ENCODE results near the gene FLAD1. TPM values are rescaled to one million over a fixed set of nuclear protein-coding genes. Genes with fewer than 3 reads are reported as not detected.

Gene FLAD1
- total and polyA plus RNA-seq, 2 of the 8 experiments (the other 6 are each of a cell fraction or from before 2014, with no cell fraction given), result 104 to 143 TPM

DNA sequence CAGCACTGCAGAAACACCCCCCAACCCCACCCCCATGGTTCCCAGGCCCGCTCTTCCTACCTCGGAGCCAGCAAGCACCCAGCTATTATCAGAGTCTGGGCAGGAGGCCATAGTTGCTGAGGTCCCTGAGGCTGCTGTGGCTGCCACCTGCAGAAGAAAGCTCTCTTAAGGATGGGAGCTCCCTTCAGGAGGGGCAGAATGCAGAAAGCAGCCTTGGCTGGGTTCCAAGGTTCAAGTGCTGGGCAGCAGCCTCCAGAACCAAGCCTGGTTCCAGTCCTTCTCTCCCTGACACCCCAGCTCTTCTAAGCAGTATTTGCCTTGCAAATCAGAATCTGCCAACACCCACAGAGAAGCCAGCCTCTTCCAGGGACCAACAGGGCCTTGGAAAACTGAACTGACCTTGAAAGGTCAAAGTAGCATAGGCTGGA, 29.5 kb upstream of the FLAD1 start (continued):
- TF ChIP-seq, protein P1, sequence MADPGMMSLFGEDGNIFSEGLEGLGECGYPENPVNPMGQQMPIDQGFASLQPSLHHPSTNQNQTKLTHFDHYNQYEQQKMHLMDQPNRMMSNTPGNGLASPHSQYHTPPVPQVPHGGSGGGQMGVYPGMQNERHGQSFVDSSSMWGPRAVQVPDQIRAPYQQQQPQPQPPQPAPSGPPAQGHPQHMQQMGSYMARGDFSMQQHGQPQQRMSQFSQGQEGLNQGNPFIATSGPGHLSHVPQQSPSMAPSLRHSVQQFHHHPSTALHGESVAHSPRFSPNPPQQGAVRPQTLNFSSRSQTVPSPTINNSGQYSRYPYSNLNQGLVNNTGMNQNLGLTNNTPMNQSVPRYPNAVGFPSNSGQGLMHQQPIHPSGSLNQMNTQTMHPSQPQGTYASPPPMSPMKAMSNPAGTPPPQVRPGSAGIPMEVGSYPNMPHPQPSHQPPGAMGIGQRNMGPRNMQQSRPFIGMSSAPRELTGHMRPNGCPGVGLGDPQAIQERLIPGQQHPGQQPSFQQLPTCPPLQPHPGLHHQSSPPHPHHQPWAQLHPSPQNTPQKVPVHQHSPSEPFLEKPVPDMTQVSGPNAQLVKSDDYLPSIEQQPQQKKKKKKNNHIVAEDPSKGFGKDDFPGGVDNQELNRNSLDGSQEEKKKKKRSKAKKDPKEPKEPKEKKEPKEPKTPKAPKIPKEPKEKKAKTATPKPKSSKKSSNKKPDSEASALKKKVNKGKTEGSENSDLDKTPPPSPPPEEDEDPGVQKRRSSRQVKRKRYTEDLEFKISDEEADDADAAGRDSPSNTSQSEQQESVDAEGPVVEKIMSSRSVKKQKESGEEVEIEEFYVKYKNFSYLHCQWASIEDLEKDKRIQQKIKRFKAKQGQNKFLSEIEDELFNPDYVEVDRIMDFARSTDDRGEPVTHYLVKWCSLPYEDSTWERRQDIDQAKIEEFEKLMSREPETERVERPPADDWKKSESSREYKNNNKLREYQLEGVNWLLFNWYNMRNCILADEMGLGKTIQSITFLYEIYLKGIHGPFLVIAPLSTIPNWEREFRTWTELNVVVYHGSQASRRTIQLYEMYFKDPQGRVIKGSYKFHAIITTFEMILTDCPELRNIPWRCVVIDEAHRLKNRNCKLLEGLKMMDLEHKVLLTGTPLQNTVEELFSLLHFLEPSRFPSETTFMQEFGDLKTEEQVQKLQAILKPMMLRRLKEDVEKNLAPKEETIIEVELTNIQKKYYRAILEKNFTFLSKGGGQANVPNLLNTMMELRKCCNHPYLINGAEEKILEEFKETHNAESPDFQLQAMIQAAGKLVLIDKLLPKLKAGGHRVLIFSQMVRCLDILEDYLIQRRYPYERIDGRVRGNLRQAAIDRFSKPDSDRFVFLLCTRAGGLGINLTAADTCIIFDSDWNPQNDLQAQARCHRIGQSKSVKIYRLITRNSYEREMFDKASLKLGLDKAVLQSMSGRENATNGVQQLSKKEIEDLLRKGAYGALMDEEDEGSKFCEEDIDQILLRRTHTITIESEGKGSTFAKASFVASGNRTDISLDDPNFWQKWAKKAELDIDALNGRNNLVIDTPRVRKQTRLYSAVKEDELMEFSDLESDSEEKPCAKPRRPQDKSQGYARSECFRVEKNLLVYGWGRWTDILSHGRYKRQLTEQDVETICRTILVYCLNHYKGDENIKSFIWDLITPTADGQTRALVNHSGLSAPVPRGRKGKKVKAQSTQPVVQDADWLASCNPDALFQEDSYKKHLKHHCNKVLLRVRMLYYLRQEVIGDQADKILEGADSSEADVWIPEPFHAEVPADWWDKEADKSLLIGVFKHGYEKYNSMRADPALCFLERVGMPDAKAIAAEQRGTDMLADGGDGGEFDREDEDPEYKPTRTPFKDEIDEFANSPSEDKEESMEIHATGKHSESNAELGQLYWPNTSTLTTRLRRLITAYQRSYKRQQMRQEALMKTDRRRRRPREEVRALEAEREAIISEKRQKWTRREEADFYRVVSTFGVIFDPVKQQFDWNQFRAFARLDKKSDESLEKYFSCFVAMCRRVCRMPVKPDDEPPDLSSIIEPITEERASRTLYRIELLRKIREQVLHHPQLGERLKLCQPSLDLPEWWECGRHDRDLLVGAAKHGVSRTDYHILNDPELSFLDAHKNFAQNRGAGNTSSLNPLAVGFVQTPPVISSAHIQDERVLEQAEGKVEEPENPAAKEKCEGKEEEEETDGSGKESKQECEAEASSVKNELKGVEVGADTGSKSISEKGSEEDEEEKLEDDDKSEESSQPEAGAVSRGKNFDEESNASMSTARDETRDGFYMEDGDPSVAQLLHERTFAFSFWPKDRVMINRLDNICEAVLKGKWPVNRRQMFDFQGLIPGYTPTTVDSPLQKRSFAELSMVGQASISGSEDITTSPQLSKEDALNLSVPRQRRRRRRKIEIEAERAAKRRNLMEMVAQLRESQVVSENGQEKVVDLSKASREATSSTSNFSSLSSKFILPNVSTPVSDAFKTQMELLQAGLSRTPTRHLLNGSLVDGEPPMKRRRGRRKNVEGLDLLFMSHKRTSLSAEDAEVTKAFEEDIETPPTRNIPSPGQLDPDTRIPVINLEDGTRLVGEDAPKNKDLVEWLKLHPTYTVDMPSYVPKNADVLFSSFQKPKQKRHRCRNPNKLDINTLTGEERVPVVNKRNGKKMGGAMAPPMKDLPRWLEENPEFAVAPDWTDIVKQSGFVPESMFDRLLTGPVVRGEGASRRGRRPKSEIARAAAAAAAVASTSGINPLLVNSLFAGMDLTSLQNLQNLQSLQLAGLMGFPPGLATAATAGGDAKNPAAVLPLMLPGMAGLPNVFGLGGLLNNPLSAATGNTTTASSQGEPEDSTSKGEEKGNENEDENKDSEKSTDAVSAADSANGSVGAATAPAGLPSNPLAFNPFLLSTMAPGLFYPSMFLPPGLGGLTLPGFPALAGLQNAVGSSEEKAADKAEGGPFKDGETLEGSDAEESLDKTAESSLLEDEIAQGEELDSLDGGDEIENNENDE (IDR thresholded peaks at IDR 0.05; ENCODE audit: insufficient replicate concordance, low read length), result no peak
- no peak for TF ChIP-seq EGR1 (IDR thresholded peaks at IDR 0.05; ENCODE audit: borderline replicate concordance, low read depth, low read length)
- no peak for TF ChIP-seq GABPA (IDR thresholded peaks at IDR 0.05; ENCODE audit: borderline replicate concordance, insufficient read depth, low read length)
- TF ChIP-seq TAF7 (optimal IDR thresholded peaks at IDR 0.05; ENCODE audit: borderline replicate concordance, low read depth, low read length), result no peak
- no peak for TF ChIP-seq NANOG (IDR thresholded peaks at IDR 0.05; ENCODE audit: insufficient read depth, low read depth, low read length, poor library complexity, severe bottlenecking)
- no peak for TF ChIP-seq ASH2L (IDR thresholded peaks at IDR 0.05; ENCODE audit: low read length)
- no peak for TF ChIP-seq TCF12 (IDR thresholded peaks at IDR 0.05; ENCODE audit: low read depth, low read length)
- TF ChIP-seq CHD2 (IDR thresholded peaks at IDR 0.05; ENCODE audit: low read length), result no peak
- no peak for TF ChIP-seq MAFK (IDR thresholded peaks at IDR 0.05; ENCODE audit: low read depth, low read length)

Measured in H1 (cell line).